ENCODE results near the gene NRN1. TPM values are rescaled to one million over a fixed set of nuclear protein-coding genes. Genes with fewer than 3 reads are reported as not detected.

Gene NRN1
- polyA plus RNA-seq, 1 of the 3 experiments (the other 2 are of a cell fraction) = 8.9 TPM

DNA sequence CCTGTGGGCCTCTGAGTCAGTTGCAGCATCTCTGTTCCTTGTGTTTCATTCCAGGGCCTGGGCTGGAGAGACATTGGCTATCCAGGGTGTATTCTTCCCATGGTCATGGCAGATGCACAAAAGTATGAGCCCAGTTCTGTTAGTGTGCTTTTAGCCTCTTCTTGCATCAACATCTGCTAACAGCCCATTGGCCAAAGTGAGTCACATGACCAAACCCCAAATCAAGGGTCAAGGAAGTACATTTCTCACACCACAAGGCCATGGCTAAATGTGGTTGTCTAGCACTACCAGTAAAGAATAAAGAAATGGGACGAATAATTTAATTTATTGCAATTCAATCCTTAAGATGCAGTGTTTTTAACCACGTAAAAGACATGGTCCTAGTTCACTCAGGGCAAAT, 43.9 kb downstream of the NRN1 start:
- Histone ChIP-seq H4K20me1 (ENCODE audit: insufficient read depth) (no peaks in the 10 kb centered on the region), H3K36me3 (replicated peaks in 1 of 2; ENCODE audit: control insufficient read depth in 1 of 2, insufficient read depth in 2 of 2, low read length in 1 of 2) (no peaks in the 10 kb centered on the region), H3F3A (replicated peaks; ENCODE audit: insufficient read depth) (no peaks in the 10 kb centered on the region), H3K9me2 (no peaks in the 10 kb centered on the region), H3K4me2 (no peak overlapping the region), H3K9me3 (no peaks in the 10 kb centered on the region), H3K4me1 (ENCODE audit: control insufficient read depth in 1 of 2, insufficient read depth in 2 of 2, low read depth in 1 of 2, low read length in 1 of 2) (no peaks in the 10 kb centered on the region), H2AFZ (ENCODE audit: low read depth) (no peak overlapping the region), H3K79me2 (ENCODE audit: insufficient read depth) (no peaks in the 10 kb centered on the region), H3K27ac (ENCODE audit: low read depth in 2 of 2, low read length in 1 of 2) (no peak overlapping the region), H3K4me3 (ENCODE audit: low read depth in 2 of 2, low read length in 1 of 2) (no peak overlapping the region), H3K9ac (no peak overlapping the region), H3K27me3 (ENCODE audit: insufficient read depth) (peaks cover 3% of the 10 kb centered on the region; the same call in 1 of the 2 replicates)
- ChIA-PET POLR2A (no interaction called here), CTCF (no interaction called here)
- DNase-seq = no peak
- no peak for TF ChIP-seq FOXJ3 (CRISPR knock-in tag; IDR thresholded peaks at IDR 0.05)
- TF ChIP-seq GATA2 (CRISPR knock-in tag; IDR thresholded peaks at IDR 0.05) = no peak
- no peak for TF ChIP-seq TAF1 (IDR thresholded peaks at IDR 0.05; ENCODE audit: borderline replicate concordance, low read depth, low read length)
- no peak for TF ChIP-seq ELF1 (IDR thresholded peaks at IDR 0.05)
- no peak for TF ChIP-seq NFIC (IDR thresholded peaks at IDR 0.05; ENCODE audit: borderline replicate concordance)
- TF ChIP-seq FOXM1 (IDR thresholded peaks at IDR 0.05; ENCODE audit: low read depth) = no peak
- no peak for TF ChIP-seq TCF12 (IDR thresholded peaks at IDR 0.05)
- TF ChIP-seq, protein P1, sequence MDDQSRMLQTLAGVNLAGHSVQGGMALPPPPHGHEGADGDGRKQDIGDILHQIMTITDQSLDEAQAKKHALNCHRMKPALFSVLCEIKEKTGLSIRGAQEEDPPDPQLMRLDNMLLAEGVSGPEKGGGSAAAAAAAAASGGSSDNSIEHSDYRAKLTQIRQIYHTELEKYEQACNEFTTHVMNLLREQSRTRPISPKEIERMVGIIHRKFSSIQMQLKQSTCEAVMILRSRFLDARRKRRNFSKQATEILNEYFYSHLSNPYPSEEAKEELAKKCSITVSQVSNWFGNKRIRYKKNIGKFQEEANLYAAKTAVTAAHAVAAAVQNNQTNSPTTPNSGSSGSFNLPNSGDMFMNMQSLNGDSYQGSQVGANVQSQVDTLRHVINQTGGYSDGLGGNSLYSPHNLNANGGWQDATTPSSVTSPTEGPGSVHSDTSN (IDR thresholded peaks at IDR 0.05) = no peak
- TF ChIP-seq MXI1 (IDR thresholded peaks at IDR 0.05; ENCODE audit: low read depth, low read length) = no peak
- TF ChIP-seq, protein P2, sequence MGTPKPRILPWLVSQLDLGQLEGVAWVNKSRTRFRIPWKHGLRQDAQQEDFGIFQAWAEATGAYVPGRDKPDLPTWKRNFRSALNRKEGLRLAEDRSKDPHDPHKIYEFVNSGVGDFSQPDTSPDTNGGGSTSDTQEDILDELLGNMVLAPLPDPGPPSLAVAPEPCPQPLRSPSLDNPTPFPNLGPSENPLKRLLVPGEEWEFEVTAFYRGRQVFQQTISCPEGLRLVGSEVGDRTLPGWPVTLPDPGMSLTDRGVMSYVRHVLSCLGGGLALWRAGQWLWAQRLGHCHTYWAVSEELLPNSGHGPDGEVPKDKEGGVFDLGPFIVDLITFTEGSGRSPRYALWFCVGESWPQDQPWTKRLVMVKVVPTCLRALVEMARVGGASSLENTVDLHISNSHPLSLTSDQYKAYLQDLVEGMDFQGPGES (IDR thresholded peaks at IDR 0.05; ENCODE audit: low read depth, low read length) = no peak
- TF ChIP-seq, protein P3, sequence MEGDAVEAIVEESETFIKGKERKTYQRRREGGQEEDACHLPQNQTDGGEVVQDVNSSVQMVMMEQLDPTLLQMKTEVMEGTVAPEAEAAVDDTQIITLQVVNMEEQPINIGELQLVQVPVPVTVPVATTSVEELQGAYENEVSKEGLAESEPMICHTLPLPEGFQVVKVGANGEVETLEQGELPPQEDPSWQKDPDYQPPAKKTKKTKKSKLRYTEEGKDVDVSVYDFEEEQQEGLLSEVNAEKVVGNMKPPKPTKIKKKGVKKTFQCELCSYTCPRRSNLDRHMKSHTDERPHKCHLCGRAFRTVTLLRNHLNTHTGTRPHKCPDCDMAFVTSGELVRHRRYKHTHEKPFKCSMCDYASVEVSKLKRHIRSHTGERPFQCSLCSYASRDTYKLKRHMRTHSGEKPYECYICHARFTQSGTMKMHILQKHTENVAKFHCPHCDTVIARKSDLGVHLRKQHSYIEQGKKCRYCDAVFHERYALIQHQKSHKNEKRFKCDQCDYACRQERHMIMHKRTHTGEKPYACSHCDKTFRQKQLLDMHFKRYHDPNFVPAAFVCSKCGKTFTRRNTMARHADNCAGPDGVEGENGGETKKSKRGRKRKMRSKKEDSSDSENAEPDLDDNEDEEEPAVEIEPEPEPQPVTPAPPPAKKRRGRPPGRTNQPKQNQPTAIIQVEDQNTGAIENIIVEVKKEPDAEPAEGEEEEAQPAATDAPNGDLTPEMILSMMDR (IDR thresholded peaks at IDR 0.05) = no peak
- TF ChIP-seq RFX5 (IDR thresholded peaks at IDR 0.05; ENCODE audit: low read length) = no peak
- no peak for TF ChIP-seq GABPA (IDR thresholded peaks at IDR 0.05; ENCODE audit: low read depth)
- TF ChIP-seq, protein P4, sequence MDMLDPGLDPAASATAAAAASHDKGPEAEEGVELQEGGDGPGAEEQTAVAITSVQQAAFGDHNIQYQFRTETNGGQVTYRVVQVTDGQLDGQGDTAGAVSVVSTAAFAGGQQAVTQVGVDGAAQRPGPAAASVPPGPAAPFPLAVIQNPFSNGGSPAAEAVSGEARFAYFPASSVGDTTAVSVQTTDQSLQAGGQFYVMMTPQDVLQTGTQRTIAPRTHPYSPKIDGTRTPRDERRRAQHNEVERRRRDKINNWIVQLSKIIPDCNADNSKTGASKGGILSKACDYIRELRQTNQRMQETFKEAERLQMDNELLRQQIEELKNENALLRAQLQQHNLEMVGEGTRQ (IDR thresholded peaks at IDR 0.05; ENCODE audit: borderline replicate concordance, low read depth, low read length) = no peak
- no peak for TF ChIP-seq POLR2AphosphoS5 (IDR thresholded peaks at IDR 0.05; ENCODE audit: low read depth, low read length)
- no peak for TF ChIP-seq NRF1 (IDR thresholded peaks at IDR 0.05; ENCODE audit: low read depth, low read length)
- TF ChIP-seq, protein P5, sequence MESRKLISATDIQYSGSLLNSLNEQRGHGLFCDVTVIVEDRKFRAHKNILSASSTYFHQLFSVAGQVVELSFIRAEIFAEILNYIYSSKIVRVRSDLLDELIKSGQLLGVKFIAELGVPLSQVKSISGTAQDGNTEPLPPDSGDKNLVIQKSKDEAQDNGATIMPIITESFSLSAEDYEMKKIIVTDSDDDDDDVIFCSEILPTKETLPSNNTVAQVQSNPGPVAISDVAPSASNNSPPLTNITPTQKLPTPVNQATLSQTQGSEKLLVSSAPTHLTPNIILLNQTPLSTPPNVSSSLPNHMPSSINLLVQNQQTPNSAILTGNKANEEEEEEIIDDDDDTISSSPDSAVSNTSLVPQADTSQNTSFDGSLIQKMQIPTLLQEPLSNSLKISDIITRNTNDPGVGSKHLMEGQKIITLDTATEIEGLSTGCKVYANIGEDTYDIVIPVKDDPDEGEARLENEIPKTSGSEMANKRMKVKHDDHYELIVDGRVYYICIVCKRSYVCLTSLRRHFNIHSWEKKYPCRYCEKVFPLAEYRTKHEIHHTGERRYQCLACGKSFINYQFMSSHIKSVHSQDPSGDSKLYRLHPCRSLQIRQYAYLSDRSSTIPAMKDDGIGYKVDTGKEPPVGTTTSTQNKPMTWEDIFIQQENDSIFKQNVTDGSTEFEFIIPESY (IDR thresholded peaks at IDR 0.05; ENCODE audit: borderline replicate concordance, low read depth) = no peak
- WGBS (ENCODE audit: low lambda C conversion rate) = 31% methylated on average over 2 of the region's 2 CpGs

Data from SK-N-SH (cell line).